ENCODE data around the gene RUBCNL. TPM values are rescaled to one million over a fixed set of nuclear protein-coding genes. Genes with fewer than 3 reads are reported as not detected.

Gene RUBCNL
- total RNA-seq, 1 experiment from 2014 or later: not detected

DNA sequence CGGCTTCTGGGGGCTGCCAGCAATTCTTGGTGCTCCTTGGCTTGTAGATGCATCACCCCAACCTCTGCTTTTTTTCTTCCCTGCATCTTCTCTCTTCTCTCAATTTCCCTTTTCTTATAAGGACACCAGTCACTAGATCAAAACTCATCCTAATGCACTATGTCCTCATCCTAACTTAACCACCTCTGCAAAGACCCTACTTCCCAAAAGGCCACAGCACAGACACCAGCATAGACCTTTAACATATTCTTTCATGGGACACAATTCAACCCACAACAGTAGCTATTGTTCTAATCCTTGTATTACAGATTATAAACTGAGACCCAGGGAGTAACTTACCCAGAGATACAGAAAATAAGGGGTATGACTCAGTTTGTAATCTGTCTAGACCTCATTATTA lies 47.0 kb downstream of the RUBCNL start:
- H3K9me3 Mint-ChIP-seq (ENCODE audit: low read depth, unreplicated experiment): no peaks in the 10 kb centered on the region
- TF ChIP-seq, protein P1, sequence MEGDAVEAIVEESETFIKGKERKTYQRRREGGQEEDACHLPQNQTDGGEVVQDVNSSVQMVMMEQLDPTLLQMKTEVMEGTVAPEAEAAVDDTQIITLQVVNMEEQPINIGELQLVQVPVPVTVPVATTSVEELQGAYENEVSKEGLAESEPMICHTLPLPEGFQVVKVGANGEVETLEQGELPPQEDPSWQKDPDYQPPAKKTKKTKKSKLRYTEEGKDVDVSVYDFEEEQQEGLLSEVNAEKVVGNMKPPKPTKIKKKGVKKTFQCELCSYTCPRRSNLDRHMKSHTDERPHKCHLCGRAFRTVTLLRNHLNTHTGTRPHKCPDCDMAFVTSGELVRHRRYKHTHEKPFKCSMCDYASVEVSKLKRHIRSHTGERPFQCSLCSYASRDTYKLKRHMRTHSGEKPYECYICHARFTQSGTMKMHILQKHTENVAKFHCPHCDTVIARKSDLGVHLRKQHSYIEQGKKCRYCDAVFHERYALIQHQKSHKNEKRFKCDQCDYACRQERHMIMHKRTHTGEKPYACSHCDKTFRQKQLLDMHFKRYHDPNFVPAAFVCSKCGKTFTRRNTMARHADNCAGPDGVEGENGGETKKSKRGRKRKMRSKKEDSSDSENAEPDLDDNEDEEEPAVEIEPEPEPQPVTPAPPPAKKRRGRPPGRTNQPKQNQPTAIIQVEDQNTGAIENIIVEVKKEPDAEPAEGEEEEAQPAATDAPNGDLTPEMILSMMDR (IDR thresholded peaks at IDR 0.05; ENCODE audit: unreplicated experiment): no peak
- H3K4me3 Mint-ChIP-seq (ENCODE audit: low read depth, unreplicated experiment): no peak overlapping the region
- intact Hi-C loops (cut with micrococcal nuclease; ENCODE audit: unreplicated experiment): no loop called here
- H3K36me3 Mint-ChIP-seq (ENCODE audit: insufficient read depth, unreplicated experiment): no peaks in the 10 kb centered on the region
- no peaks in the 10 kb centered on the region for H3K4me1 Mint-ChIP-seq (ENCODE audit: low read depth, unreplicated experiment)
- CTCF ChIA-PET: no interaction called here
- DNase-seq: no peak
- no TSS peak for BruUV-seq (replicated peaks)
- no peak overlapping the region for H3K27ac Mint-ChIP-seq (ENCODE audit: unreplicated experiment)
- peaks cover 13% of the 10 kb centered on the region for H3K27me3 Mint-ChIP-seq (ENCODE audit: unreplicated experiment)

- Mint-ChIP-seq H3K4me3 (ENCODE audit: low read depth, unreplicated experiment) (no peak overlapping the region), H3K27me3 (ENCODE audit: unreplicated experiment) (peaks cover 21% of the 10 kb centered on the region), H3K9me3 (ENCODE audit: low read depth, unreplicated experiment) (no peaks in the 10 kb centered on the region), H3K27ac (ENCODE audit: unreplicated experiment) (no peak overlapping the region), H3K4me1 (ENCODE audit: low read depth, unreplicated experiment) (no peaks in the 10 kb centered on the region), H3K36me3 (ENCODE audit: insufficient read depth, unreplicated experiment) (no peaks in the 10 kb centered on the region)
- CTCF ChIA-PET: interaction anchor here (0.7 kb wide), 1 partner anchor 60 kb away, joined by 3 read pairs; no protein-coding TSS in a partner anchor
- no peak for DNase-seq
- intact Hi-C loops (cut with micrococcal nuclease; ENCODE audit: unreplicated experiment): no loop called here
- no TSS peak for BruUV-seq (replicated peaks)
- TF ChIP-seq, protein P1 (IDR thresholded peaks at IDR 0.05; ENCODE audit: unreplicated experiment): no peak
Observed at GRCh38 chr13:46339035-46339666, 47.9 kb downstream of the RUBCNL start.

DNA sequence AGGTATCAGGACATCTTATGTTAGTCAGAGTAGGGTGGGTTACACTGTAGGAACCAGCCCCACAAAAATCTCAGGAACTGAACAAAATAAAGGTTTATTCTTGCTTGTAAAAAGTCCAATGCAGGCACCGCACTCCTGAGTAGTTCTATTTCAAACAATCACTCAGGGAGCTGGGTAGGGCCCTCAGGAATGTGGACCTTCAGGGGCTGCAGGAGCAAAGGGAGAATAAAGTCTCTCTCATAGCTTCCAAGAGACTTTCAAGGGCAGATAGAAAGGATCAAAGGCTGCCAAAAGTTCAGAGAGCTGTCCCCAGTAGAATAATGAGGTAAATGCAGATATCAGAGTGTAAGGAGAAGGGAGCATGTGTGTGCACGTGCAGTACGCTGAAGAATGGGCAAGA lies 49.4 kb downstream of the RUBCNL start:
- no peak overlapping the region for H3K4me3 Mint-ChIP-seq (ENCODE audit: low read depth, unreplicated experiment)
- no peak overlapping the region for H3K27ac Mint-ChIP-seq (ENCODE audit: unreplicated experiment)
- BruUV-seq (replicated peaks): no TSS peak
- TF ChIP-seq, protein P1 (IDR thresholded peaks at IDR 0.05; ENCODE audit: unreplicated experiment): no peak
- DNase-seq: no peak
- CTCF ChIA-PET: no interaction called here
- no peaks in the 10 kb centered on the region for H3K4me1 Mint-ChIP-seq (ENCODE audit: low read depth, unreplicated experiment)
- H3K36me3 Mint-ChIP-seq (ENCODE audit: insufficient read depth, unreplicated experiment): no peaks in the 10 kb centered on the region
- no peaks in the 10 kb centered on the region for H3K9me3 Mint-ChIP-seq (ENCODE audit: low read depth, unreplicated experiment)
- peaks cover 31% of the 10 kb centered on the region for H3K27me3 Mint-ChIP-seq (ENCODE audit: unreplicated experiment)
- intact Hi-C loops (cut with micrococcal nuclease; ENCODE audit: unreplicated experiment): no loop called here

DNA sequence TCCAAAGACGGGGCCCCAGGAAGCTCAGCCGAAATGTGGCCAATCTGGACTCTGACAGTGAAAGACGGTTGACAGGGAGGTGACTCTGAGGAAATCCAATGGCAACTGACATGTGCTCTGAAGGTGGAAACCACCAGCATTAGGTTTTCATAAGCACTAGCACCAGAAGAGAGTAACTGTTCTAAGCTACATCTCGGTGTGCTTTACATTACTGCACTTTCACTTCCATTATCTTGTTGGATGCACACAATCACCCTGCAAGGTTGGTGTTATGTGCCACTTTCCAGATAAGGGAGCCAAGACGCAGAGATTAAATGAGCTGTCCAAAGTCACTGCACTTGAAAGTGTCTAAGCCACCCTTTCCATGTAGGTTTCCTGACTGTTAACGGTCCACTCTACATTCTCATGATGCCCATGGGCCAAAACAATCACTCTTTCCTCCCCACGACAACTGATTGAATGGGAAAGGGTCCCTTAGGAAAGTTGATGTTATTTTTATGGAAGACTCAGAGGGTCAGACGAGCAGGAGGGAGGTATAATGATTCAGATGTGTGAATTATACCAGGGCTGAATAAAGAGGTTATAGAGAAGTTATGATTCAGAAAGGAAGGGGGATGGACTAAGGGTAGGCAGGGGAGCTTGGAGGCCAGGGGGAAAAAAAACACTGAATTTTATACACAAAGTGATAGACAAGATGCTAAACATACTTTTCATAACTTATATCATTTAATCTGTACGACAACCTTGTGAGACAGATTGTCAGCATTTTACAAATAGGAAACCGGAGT lies 52.8 kb downstream of the RUBCNL start:
- no peak overlapping the region for H3K4me3 Mint-ChIP-seq (ENCODE audit: low read depth, unreplicated experiment)
- TF ChIP-seq, protein P1 (IDR thresholded peaks at IDR 0.05; ENCODE audit: unreplicated experiment): no peak
- H3K36me3 Mint-ChIP-seq (ENCODE audit: insufficient read depth, unreplicated experiment): no peaks in the 10 kb centered on the region
- H3K9me3 Mint-ChIP-seq (ENCODE audit: low read depth, unreplicated experiment): no peaks in the 10 kb centered on the region
- no peak for DNase-seq
- no TSS peak for BruUV-seq (replicated peaks)
- peaks cover 42% of the 10 kb centered on the region for H3K27me3 Mint-ChIP-seq (ENCODE audit: unreplicated experiment)
- no peak overlapping the region for H3K27ac Mint-ChIP-seq (ENCODE audit: unreplicated experiment)
- CTCF ChIA-PET: no interaction called here
- H3K4me1 Mint-ChIP-seq (ENCODE audit: low read depth, unreplicated experiment): no peaks in the 10 kb centered on the region
- intact Hi-C loops (cut with micrococcal nuclease; ENCODE audit: unreplicated experiment): no loop called here
